Right lobe of liver (tissue), 4 donors: ENCODE data around the gene LTBP1.

Experiments used
- CTCF ChIP-seq, 4 donors: fragments of 200-600 bp in 3 of 4; fragments of 450-650 bp in 1 of 4; IDR thresholded peaks; one replicate each; pipeline versions ENCODE4 v1.5.1 to v1.8.0; 2016 to 2022; ENCODE audit warnings: antibody characterized with exemption in 4 of 4, mild to moderate bottlenecking in 2 of 4
- POLR2A ChIP-seq: fragments of 450-650 bp; IDR thresholded peaks from one replicate; pipeline ENCODE4 v1.6.1; 2017; ENCODE audit warnings: antibody characterized with exemption, mild to moderate bottlenecking
- donor health status: DM: no; HTN: no; CAD: no.
- donor health status: DM: no; HTN: no; CAD: no.
- donor health status: DM: no; HTN: yes; CAD: no.

- TF ChIP-seq POLR2A, result no peak
- TF ChIP-seq CTCF (IDR thresholded peaks at IDR 0.05), result no peak
Measured at GRCh38 chr2:33210626-33211025, 263.9 kb downstream of the LTBP1 start.
